Epidermal melanocyte (primary cell): ENCODE measurements around the gene HSH2D.
A peak's percentile ranks its signal among the peaks of the same experiment; 100 is the strongest.

ENCODE experiments used
- DNase-seq: peaks from one replicate; pipeline ENCODE4 v3.0.0; 2011; ENCODE audit warnings: low spot score; ENCODE audit not compliant: insufficient read length

The HSH2D gene

DNA sequence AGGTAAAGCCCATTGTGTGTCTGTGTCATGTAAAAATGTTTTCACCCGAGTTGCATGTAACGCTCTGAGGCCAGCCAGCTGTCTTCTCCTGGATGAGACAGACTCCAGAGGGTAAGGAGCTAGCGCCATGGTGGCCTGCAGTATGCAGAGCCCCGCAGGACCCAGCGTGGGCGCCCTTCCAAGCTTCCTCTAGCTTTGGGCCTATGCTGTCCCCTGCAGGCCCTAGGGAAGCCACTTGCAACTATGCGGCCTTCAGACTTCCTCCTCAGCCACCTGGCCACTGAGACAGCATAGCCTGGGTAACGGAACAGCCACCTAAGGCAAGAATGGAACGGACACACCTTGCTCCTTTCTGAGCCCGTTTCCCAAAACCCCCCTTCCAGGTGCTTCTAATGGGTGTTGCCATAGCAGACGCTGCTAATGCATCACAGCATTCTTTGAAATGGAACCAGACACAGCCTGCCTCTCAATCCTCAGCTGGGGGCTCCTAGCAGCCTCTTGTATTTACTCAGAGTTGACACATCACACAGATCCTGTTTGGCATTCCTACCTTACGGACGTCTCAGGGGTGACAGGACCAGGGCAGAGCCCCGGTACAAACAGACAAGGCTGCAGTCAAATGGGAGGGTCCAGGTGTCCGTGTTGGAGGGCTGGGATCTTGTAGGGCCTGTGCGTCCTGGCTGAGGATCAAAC lies 47.9 kb downstream of the HSH2D start:
- no peak for DNase-seq

DNA sequence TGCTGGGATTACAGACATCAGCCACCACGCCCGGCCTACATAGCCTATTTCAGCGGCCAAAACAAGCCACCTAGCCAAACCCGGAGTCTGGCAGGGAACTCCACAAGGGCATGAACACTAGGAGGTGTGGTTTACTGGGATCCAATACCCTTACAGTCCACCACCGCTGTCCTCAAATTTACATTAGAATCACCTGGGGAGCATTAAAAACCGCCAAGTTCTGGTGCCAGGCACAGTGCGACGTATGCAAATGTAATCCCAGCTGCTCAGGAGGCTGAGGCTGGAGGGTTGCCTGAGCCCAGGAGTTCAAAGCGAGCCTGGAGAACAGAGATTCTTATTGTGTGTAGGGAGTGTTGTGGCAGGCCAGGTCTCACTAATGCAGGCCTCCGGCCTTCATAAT lies 50.0 kb downstream of the HSH2D start:
- DNase-seq = no peak

DNA sequence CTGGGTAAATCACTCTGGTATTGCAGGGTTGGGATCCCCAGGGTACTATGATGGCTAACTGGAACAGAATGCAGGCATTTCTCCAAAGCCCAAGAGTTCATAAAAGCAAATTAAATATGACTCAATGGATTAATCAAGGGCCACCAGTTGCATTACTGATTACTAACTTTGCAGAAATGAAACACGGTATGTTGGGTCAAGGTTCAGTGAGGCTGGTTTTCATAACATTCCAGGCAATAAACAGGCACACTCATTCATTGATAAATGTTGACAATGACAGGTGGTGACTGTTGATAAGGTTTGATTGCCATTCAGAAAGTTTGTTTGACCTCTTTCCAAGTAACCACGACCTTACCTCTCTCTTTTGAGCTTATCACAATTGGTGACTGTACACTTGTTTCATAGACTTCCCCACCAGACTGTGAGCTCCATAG lies 53.7 kb downstream of the HSH2D start:
- no peak for DNase-seq

DNA sequence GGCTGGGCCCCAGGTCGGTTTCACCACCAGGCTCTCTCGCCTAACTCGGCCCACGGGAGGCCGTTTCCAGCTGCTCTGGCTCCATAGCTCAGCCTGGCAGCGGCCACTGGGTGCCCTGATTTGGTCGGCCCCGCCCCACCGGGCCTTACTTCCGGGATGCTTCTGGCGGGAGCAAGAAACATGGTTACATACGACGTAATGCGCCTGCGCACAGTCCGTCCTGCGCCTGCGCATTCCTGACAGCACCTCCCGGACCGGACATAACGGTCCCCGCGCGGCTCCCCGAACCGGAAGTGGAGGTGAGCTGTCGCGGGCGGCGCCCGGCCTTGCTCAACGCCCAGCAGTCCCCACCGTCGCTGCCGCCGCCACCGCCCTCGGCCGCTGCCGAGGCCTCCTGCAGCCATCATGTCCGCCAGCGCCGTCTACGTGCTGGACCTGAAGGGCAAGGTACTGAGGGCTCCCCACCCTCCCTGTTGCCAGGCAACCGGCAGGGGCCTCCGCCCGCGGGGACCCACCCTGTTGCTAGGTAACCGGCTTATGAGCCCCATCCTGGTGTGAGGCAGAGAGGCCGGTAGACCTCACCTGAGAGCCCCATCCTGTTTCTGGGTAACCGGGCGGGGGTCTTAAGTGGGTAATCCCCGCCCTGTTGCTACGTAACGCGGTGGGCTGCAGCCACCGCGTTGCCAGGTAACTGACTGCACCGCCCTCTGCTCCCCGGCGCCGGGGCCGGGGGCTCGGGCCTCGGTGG lies 54.3 kb downstream of the HSH2D start, which contains the start of gene AP1M1:
AP1M1 (plus strand) TSS at position 290 of the 748 bp plus-strand sequence; CDS start at position 406, 116 bp downstream.
- DNase-seq = peak; percentile 98

DNA sequence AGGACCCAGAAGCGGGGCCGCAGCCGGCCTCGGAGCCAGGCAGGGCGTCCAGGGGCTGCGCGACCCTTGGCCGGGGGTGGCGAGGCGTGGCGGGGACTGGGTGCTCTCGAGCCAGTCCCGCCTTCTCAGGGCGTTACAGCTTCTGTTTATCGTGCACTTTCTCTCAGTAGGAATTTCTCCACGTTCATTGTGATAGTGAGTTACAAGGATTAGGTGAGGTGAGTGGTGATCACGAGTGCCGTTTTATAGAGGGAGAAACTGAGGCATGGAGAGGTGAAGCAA lies 54.8 kb downstream of the HSH2D start:
- DNase-seq = no peak

DNA sequence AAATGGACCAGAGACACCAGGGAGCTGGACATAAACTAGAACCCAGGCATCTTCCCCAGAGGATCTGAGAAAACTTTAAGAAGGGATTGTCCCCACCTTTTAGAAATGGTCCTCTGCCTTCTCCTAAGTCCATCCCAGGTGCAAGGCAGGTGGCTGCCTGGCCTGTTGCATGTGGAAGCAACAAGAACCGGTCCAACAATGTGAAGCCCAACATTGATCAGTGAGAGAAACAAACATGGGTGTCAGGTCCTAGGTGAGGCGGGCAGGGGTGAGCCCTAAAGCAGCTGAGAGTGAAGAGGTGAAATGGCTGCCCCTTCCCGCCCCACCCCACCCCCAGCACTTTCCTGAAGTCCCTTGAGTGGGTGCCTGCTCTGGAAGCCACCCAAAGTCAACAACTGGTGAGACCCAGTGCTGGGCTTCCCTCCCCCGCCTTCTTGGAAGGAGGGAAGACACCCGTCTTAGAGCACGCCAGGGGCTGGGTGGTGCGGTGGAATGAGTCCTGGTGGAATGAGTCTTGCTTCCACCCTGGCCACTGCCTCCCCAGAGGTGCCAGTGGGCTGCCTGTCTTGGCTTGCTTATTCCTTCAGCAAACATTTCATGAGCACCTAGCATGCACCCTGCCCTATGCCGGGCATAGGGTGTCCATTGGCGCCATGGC lies 55.9 kb downstream of the HSH2D start:
- DNase-seq = no peak

DNA sequence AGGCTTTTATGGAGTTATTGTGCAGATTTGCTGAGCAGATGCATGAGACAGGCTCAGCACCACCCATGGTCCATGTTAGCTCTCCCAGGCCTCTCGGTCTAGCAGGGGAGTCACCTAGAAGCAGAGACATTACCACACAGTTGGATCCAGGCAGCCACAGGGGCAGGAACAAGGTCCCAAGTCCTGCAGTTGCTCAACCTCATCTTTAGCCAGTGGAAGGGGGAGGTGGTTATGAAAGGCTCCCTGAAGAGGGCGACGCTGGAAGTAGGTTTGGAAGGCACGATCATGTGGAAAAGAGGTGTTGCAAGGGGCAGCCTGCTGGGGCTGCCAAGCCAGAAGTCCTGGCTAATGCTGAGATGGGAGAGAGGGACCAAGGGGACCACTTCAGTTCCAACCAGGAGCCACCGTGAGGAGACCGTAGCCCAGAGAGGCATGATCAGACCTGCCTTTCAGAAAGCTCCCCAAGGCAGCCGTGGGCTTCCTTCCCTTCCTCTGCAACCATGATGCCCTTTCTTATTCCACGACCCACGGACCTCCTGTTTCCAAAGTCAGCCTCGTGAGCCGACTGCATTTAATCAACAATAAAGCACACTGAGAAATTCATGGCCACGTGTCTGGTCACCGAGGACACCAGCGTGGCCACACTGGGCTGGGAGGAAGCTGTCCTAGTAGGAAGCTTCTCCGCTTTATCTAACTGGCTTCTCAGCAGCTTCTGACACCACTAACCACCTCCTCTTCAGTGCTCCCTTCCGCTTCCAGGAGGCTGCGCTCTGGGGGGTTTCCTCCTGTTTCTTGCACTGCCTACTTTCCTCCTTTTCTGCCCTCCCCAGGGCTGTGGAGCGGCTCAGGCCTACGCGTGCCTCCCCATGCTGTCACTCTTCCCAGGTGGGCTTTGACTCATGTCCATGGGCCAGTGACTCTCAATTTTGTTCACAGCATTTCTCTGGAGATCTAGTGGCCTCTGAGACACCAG lies 56.8 kb downstream of the HSH2D start:
- no peak for DNase-seq

DNA sequence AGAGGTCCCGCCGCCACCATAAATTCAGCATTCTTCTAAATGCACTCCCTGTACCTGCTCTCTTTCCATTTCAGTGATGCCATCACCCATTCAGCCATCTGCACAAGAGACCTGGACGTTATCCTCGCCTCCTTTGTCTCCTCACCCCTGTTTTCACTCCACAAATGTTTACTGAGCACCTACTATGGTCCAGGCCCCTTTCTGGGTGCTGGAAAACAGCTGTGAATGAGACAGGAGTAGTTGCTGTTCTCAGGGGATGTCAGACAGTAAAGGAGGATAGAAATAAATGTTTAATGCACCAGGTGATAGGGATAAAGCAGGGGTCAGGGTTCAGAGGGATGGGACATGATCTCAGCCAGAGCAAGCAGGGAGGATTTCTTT lies 57.5 kb downstream of the HSH2D start:
- DNase-seq = no peak

DNA sequence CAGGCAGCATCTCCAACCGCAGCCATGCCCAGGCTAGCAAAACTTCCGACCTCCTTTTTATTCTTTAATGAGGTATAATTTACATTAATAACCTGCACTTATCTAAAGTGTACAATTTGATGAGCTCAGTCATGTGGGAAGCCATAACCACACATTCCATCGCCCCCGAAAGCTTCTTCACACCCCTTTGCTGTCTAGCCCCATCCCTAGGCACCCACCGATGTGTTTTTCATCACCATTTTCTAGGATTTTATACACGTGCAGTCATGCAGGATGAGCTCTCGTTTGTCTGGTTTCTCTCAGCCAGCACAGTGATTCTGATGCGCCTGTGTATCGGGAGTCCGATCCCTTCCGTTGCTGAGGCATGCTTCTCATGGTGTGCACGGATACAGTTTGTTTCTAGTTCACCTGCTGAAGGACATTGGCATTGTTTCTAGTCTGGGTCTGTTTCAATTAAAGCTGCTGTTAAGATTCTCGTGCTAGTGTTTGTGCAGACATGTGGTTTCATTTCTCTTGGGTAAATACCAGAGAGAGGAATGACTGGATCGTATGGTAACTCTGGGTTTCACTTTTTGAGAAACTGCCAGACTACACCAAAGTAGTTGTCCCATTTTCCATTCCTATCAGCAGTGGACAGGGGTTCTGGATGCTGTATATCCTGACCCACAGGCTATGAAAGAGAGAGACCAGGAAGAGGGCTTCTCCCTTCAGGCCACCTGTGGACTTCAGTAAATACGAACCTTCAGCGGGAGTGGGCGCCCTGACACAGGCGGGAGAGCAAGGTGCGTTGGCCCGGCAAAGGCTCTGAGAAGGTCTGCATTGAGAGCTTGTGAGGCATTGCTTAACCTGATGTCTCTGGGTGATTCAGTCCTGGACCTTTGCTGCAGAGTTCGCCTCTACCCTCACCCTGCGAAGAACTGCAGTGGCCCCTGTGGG lies 59.1 kb downstream of the HSH2D start:
- no peak for DNase-seq

DNA sequence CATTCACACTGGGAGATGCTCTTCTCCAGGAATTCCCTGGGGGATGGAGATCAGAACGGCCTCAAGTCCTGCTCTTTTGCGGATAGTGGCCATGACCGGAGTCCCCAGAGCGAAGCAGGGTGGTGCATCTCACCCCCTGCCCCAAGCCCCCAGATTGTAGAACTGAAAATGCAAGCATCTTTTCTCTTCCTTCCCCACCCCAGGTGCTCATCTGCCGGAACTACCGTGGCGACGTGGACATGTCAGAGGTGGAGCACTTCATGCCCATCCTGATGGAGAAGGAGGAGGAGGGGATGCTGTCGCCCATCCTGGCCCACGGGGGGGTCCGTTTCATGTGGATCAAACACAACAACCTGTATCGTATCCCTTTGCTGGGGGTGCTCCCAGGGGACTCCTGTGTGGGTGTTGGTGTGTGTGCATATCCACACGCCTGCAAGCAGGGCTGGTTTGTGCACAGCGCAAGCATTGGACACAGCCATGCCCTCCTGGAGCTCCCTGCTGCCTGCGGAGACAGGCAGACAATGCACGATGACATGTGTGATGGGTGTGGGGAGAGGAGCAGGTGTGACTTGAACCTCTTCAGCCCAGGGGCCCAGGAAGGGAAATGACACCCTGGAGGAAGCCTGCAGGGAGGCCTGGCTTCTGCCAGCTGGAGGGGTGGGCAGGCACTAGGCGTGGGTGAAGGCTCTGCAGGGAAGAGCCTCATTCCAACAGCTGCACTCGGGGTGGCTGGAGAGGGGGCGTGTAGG lies 59.9 kb downstream of the HSH2D start:
- no peak for DNase-seq

DNA sequence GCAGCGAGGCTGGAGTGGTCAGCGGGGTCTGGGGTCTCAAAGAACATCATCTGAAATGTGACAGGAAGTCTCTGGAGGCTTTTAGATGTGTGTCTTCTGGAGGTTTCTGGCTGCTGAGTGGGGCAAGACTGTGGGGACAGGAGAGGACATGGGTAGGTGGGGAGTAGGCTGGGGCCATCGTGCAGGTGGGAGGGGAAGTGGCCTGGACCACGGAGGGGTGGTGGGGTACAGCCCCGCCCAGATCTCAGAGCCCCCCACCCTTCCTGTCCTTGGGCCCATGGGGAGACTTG lies 60.5 kb downstream of the HSH2D start:
- DNase-seq = no peak

DNA sequence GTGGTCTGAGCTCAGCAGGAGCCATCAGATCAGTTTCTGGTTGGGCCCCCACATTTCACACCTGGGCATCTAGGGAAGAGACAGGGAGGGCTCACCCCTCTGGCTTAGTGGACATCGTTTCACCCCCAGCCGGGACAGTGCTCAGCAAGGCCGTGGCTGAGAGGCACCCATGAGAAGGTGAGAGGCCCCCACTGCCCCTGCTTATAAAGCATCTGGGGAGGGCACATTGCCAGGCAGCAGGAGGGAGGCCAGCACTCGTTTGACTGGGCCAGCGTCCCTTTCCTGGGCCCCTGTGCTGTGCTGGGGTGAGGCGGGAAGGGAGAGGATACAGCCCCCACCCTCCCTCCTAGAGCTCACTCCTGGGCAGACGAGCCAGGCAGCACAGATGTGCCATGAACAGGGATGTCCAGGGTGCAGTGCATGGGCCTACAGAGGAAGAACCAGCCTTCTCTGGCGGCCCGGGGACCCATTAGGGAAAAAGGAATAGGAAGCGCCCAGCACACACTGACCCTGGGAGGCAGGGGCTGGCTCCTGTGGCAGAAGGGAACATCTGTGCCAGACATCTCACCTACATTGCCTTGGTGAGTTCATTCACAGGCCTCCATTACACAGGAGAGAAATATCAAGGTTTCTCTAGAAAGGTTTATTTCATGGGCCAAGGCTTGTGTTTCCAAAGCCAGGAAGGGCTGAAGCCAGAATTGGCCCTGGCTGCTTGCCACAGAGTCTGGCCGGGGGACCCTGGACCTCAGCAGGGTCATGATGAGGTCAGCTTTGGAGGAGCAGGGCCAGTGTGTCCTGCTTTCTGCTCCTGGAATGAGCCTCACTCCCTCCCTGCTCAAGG lies 61.9 kb downstream of the HSH2D start:
- no peak for DNase-seq

DNA sequence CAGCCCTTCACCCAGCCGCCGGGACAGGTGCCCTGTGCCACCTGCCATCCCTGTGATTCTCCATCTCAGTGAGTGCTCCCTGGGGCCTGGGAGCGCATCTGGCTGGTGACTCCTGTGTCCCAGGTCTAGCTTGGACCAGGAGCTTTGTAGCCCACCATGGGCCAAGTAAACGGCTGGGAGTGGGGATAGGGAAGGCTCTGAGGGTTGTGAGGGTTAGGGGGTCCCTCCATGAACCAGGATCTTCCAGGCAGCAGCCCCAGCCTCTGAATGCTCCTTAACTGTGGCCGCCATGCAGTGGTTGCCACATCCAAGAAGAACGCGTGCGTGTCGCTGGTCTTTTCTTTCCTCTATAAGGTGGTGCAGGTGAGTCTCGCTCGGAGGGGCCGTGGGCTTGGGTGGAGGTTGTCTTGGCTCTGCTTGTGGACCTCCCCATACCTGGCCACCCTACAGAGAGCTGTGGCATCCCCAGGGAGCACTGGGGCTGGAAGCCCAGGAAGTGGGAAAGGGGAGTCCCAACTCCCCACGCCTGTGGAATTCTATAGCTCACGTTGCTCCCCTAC lies 62.6 kb downstream of the HSH2D start:
- DNase-seq = no peak

DNA sequence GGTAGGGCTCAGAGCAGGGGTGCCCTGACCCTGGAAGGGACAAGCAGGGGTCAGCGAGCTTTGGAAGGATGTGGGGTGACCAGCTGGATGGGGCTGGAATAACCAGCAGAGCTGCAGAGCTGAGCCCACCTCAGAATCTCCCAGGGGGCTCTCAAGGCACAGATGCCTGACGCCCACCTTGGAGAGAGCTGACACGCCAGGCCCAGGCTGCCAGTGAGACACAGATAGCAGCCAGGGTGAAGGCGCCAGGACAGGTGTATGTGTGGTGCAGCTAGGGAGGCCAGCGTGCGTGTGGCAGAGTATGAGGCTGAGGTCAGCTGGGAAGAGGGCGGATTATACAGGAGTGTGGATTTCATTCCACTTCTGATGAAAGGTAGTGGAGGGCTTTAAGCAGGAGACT lies 63.2 kb downstream of the HSH2D start:
- no peak for DNase-seq

DNA sequence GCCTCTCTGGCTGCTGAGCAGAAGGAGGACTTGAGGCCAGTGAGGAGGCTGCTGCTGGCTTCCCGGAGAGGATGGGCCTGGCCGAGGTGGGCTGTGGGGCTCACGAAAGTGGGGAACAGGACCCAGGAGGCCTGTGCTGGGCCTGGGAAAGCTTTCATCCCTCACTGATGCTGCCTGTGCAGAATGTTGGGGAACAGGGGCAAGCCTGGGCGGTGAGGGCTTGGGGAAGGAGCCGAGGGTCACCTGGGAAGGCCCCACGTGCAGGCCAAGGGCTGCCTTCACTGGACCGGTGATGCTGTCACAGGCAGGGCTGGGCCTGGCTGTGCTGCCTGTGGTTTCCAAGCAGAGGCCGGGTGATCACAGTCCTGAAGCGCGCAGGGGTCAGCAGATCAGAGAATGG lies 63.6 kb downstream of the HSH2D start:
- no peak for DNase-seq

DNA sequence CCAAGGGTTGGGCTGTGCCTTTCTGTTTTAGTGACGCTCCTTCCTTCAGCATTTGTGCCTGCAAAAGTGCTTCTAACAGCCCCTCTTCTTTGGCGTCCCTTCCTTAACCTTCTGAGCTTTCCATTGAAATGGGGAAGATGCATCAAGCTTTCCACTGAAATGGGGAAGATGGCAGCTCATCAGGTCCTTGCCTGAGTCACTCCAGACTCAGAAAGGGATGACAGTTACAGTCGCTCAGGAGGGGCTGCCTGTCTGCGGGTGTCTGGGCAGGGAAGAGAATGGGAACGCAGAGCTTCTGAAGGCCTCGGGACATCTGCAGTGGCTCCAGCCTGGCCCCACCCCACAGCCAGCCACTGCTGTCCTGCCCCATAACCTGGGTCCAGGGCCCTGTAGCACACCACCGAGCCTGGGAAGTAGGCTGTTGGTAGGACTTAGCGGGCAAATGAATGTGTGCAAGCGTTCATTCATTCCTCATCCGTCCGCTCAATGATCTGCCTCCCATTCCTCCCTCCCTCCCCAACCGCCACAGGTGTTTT lies 64.1 kb downstream of the HSH2D start:
- DNase-seq = no peak
